IPS-15b (cell line): ENCODE data around the gene FBH1.
A peak's percentile ranks its signal among the peaks of the same experiment; 100 is the strongest.

Experiments used
- H3K27me3 ChIP-seq: one replicate; pipeline ENCODE4 v1.6.1; 2013; ENCODE audit warnings: low read length; ENCODE audit not compliant: control insufficient read depth, insufficient read depth
- H3K36me3 ChIP-seq: one replicate; pipeline ENCODE4 v1.6.1; 2013; ENCODE audit warnings: low read length; ENCODE audit not compliant: control insufficient read depth, insufficient read depth
- H3K4me1 ChIP-seq: one replicate; pipeline ENCODE4 v1.6.1; 2013; ENCODE audit warnings: mild to moderate bottlenecking, low read length; ENCODE audit not compliant: control insufficient read depth, insufficient read depth
- H3K4me3 ChIP-seq: one replicate; pipeline ENCODE4 v1.5.1; 2013; ENCODE audit warnings: low read depth, low read length
- H3K9ac ChIP-seq: one replicate; pipeline ENCODE4 v1.6.1; 2013; ENCODE audit warnings: low read depth, mild to moderate bottlenecking, low read length
- H3K9me3 ChIP-seq: one replicate; pipeline ENCODE4 v1.6.1; 2013; ENCODE audit warnings: mild to moderate bottlenecking, low read length; ENCODE audit not compliant: control insufficient read depth, insufficient read depth

FBH1 gene

DNA sequence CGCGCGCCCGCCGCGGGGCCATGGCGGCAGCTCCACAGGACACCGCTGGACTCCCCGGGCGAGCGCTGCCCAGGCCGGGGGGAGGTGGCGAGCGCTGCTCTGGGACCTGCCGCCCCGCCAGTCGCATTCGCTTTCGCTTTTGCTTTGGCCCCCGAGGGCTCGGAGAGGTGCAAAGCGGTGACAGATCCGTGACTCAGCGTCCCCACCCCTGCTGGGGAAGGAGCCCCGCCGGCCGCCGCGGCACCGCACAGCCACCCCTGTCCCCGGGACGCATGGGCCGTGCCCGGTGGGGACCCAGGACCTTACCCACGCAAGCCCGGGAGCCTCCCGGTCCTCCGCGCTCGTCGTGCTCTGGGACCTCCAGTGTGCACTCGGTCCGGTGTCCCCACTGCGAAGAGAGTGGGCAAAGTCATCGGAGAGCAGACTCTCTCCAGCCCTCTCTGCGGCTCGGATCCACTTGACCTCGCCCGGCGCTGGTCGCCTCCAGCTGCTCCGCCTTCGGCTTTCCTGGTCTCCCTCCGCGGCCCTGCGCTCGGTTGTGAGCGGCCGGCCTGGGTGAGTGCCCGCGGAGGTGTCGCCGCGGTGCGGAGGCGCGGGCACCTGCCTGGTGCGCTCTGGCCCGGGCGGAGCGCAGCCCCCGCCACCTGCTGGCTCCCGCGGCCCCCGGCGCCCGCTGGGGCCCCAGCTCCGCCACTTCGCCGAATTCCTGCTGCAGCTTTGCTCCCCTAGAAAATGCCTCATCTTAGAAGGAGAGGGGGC, 87.6 kb downstream of the FBH1 start, which contains the start of gene IL15RA:
IL15RA (minus strand) TSS at position 73 of the 759 bp plus-strand sequence; CDS start at position 22, 51 bp downstream.
- Histone ChIP-seq H3K36me3 (no peaks in the 10 kb centered on the region), H3K9ac (peak within 1 kb of the TSS; percentile 60), H3K4me3 (peak within 1 kb of the TSS; percentile 80), H3K4me1 (no peaks in the 10 kb centered on the region), H3K9me3 (no peaks in the 10 kb centered on the region), H3K27me3 (peaks cover 45% of the 10 kb centered on the region)

- H3K4me3 ChIP-seq: peak overlapping the region; percentile 80
- no peaks in the 10 kb centered on the region for H3K4me1 ChIP-seq
- H3K27me3 ChIP-seq: peaks cover 45% of the 10 kb centered on the region
- no peaks in the 10 kb centered on the region for H3K9me3 ChIP-seq
- no peak overlapping the region for H3K9ac ChIP-seq
- no peaks in the 10 kb centered on the region for H3K36me3 ChIP-seq
Observed at GRCh38 chr10:5978230-5978489, 88.1 kb downstream of the FBH1 start.

DNA sequence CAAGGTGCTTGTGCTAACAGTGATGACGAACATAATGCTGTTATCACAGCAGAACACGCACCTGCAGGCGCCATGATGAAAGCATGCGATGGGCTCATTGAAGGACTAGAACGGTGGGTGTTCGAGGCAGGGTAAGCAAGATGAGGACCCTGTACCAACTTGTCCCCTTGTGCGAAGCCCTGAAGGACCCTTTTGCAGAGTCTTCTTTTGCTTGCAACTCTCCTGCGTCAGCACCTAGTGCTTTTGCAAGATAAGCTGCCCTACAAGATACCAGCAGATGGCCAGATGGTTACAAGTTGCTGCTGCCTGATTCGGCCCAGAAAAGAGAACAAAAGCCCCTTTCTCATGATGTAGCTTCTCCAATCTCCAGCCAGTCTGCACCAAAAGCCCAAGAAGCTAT, 91.5 kb downstream of the FBH1 start:
- Histone ChIP-seq H3K4me3 (no peak overlapping the region), H3K4me1 (no peaks in the 10 kb centered on the region), H3K9me3 (no peaks in the 10 kb centered on the region), H3K27me3 (peaks cover 30% of the 10 kb centered on the region), H3K36me3 (no peaks in the 10 kb centered on the region), H3K9ac (no peak overlapping the region)

DNA sequence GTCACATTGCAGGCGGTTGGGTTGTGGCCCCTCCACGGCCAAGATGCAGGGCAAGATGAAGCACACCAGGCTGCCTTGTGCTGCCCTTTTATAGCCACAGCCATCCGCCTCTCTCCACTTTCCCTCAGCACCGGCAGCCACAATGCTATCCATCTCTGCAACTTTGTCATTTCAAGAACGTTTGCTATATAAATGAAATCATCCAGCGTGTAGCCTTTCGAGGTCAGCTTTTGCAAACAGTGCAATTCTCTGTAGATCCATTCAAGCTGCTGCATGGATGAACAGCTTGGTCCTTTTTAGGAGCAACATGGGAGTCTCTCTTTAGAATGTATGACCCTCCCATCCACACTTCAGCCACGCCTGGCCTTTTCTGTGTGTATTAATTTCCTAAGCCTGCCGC, 93.7 kb downstream of the FBH1 start:
- no peak overlapping the region for H3K4me3 ChIP-seq
- no peaks in the 10 kb centered on the region for H3K9me3 ChIP-seq
- peaks cover 18% of the 10 kb centered on the region for H3K27me3 ChIP-seq
- H3K4me1 ChIP-seq: no peaks in the 10 kb centered on the region
- H3K9ac ChIP-seq: no peak overlapping the region
- H3K36me3 ChIP-seq: no peaks in the 10 kb centered on the region

GRCh38 chr10:5985029-5985428, 95.0 kb downstream of the FBH1 start:
- Histone ChIP-seq H3K4me1 (no peaks in the 10 kb centered on the region), H3K9ac (no peak overlapping the region), H3K27me3 (peaks cover 10% of the 10 kb centered on the region), H3K36me3 (no peaks in the 10 kb centered on the region), H3K9me3 (no peaks in the 10 kb centered on the region), H3K4me3 (no peak overlapping the region)
